Cardiac muscle cell (in vitro differentiated cells and primary cell): ENCODE measurements around the gene RFTN1. TPM values are rescaled to one million over a fixed set of nuclear protein-coding genes. Genes with fewer than 3 reads are reported as not detected.

ENCODE experiments used
- DNase-seq, 2 donors: peaks; one replicate each; pipeline versions ENCODE4 v3.0.0 to v3.0.0-alpha.2; 2010 to 2017; ENCODE audit warnings: low read depth in 1 of 2, low spot score in 1 of 2
- H3K27ac ChIP-seq: fragments of 200-600 bp; sonication (generic); 2 replicates; pipeline ENCODE4 v1.5.1; 2016
- H3K27me3 ChIP-seq: fragments of 200-600 bp; sonication (generic); 2 replicates; pipeline ENCODE4 v1.6.0; 2016; ENCODE audit warnings: control low read depth
- H3K36me3 ChIP-seq: fragments of 200-600 bp; sonication (generic); 2 replicates; pipeline ENCODE4 v1.5.1; 2016; ENCODE audit warnings: control low read depth
- H3K4me1 ChIP-seq: fragments of 200-600 bp; sonication (generic); 2 replicates; pipeline ENCODE4 v1.8.1; 2017; ENCODE audit warnings: low read depth, mild to moderate bottlenecking, mixed run types
- H3K4me3 ChIP-seq: fragments of 200-600 bp; sonication (generic); 2 replicates; pipeline ENCODE4 v1.5.1; 2016; ENCODE audit warnings: mild to moderate bottlenecking
- H3K9me3 ChIP-seq: fragments of 200-600 bp; sonication (generic); 2 replicates; pipeline ENCODE4 v1.5.1; 2017; ENCODE audit warnings: low read depth, mild to moderate bottlenecking, control low read depth
- polyA plus RNA-seq: library from polyadenylated mRNA; unstranded; fragments of >200 nt; fragmentation: Nextera tagmentation; extraction: Ambion mirVana; gene quantifications from 2 replicates; pipeline ENCODE4 v1.2.1, GENCODE V29; 2016
- total RNA-seq: library from RNA; depleted of rRNA; stranded (reverse); fragments of >200 nt; gene quantifications from 2 replicates; pipeline ENCODE4 v1.2.3, GENCODE V29; 2016
- TF ChIP-seq, protein P1 (sequence below): IDR thresholded peaks from 2 replicates; pipeline ENCODE4 v1.5.1; 2012; ENCODE audit warnings: low read depth, mild to moderate bottlenecking, low read length

The RFTN1 gene
- total and polyA plus RNA-seq, 2 experiments from 2014 or later, result 30.6 to 42.4 TPM

DNA sequence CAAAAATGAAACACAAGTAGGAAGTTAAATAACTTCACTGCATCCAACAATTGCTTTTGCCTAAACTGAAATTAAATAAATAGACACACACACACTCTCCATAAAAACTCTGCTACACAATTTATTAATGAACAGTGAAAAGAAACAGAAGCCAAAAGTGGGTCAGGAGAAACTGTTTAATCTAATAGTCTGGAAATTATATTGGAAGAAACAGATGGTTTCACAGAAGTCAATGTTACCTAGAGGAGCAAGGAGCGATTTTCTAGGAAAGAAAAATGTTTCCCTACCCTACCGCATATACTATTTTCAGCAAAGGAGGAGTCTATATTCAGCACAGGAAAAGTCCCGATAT lies 32.0 kb downstream of the RFTN1 start:
- Histone ChIP-seq H3K4me3 (no peak overlapping the region), H3K27me3 (no peaks in the 10 kb centered on the region)
- no peak for DNase-seq

DNA sequence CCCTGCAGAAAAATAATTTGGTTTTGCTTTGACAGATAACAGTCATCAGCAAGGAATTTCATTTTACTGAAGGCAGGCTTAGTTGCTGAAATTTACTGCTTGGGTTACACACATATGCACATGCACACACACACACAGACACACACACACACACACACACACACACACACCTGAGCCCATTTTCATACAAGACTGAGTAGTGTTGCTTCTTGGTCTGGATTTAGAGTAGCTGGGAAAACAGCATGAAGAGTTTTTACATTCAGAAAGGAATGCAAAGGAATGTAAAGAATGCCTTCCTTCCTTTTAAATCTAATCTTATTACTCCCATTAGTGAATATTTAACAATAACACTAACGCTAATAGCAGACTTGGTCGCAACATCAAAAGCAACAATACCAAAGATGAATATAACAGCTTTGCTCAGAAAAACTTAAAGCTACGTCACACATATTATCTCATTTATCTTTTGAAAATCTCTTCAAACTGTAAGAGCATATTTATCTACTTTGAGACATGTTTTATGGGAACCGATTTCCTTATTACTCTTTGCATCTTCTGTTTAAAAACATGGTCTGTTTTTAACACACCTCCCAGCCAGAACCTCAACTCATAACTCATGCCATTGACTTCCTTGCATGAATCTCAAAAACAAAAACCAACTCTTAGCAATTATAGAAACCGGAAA lies 32.5 kb downstream of the RFTN1 start:
- peak overlapping the region; percentile 30 for H3K27ac ChIP-seq
- peak in 1 of 2 donors; percentile 62 for DNase-seq
- H3K4me3 ChIP-seq, result no peak overlapping the region
- H3K36me3 ChIP-seq, result no peaks in the 10 kb centered on the region
- H3K27me3 ChIP-seq, result no peaks in the 10 kb centered on the region
- TF ChIP-seq, protein P1, sequence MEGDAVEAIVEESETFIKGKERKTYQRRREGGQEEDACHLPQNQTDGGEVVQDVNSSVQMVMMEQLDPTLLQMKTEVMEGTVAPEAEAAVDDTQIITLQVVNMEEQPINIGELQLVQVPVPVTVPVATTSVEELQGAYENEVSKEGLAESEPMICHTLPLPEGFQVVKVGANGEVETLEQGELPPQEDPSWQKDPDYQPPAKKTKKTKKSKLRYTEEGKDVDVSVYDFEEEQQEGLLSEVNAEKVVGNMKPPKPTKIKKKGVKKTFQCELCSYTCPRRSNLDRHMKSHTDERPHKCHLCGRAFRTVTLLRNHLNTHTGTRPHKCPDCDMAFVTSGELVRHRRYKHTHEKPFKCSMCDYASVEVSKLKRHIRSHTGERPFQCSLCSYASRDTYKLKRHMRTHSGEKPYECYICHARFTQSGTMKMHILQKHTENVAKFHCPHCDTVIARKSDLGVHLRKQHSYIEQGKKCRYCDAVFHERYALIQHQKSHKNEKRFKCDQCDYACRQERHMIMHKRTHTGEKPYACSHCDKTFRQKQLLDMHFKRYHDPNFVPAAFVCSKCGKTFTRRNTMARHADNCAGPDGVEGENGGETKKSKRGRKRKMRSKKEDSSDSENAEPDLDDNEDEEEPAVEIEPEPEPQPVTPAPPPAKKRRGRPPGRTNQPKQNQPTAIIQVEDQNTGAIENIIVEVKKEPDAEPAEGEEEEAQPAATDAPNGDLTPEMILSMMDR, result no peak
- H3K4me1 ChIP-seq, result peaks cover 10% of the 10 kb centered on the region
- no peaks in the 10 kb centered on the region for H3K9me3 ChIP-seq

More for the DNA sequence above, 32.0 kb downstream of the RFTN1 start:
- TF ChIP-seq, protein P1, result no peak
- Histone ChIP-seq H3K36me3 (no peaks in the 10 kb centered on the region), H3K4me1 (peaks cover 10% of the 10 kb centered on the region), H3K9me3 (no peaks in the 10 kb centered on the region), H3K27ac (peak overlapping the region; percentile 30)

DNA sequence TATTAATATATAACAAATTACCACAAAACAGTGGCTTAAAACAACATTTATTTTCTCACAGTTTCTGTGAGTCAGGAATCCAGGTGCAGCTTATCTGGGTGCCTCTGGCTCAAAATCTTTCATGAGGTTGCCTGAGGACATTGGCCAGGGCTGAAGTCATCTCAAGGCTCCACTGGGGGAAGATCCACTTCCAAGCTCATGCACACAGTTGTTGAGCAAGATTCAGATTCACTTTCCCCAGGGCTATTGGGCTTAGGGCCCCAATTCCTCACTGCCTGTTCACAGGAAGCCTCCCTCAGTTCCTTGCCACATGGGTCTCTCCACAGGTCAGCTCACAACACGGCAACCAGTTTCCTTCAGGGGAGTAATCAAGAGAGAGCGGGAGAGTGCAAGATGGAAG lies 35.0 kb downstream of the RFTN1 start:
- Histone ChIP-seq H3K4me3 (no peak overlapping the region), H3K4me1 (peaks cover 24% of the 10 kb centered on the region), H3K27ac (no peak overlapping the region), H3K27me3 (no peaks in the 10 kb centered on the region), H3K36me3 (no peaks in the 10 kb centered on the region), H3K9me3 (no peaks in the 10 kb centered on the region)
- TF ChIP-seq, protein P1, result no peak
- DNase-seq, result peak in 1 of 2 donors; percentile 88

DNA sequence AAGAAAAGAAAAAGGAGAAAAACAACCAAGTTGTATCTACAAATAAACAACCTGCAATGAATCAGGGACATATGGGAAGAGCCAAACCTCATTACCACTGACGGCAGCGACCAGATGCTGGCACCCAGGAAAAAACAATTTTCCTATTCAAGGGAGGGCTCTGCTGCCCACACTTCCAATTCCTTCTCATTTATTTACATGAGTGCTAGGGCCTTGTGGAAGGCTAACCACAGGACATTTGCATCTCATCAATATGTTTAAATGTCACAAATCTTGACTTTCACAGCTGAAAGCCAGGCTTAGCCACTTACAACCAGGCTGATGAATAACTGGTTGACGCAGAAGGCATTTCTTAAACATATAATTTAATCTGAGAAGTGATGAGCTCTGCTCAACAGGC lies 36.0 kb downstream of the RFTN1 start:
- Histone ChIP-seq H3K4me3 (no peak overlapping the region), H3K9me3 (no peaks in the 10 kb centered on the region), H3K27me3 (no peaks in the 10 kb centered on the region), H3K27ac (no peak overlapping the region), H3K36me3 (no peaks in the 10 kb centered on the region), H3K4me1 (peaks cover 24% of the 10 kb centered on the region)
- TF ChIP-seq, protein P1, result no peak
- no peak for DNase-seq

DNA sequence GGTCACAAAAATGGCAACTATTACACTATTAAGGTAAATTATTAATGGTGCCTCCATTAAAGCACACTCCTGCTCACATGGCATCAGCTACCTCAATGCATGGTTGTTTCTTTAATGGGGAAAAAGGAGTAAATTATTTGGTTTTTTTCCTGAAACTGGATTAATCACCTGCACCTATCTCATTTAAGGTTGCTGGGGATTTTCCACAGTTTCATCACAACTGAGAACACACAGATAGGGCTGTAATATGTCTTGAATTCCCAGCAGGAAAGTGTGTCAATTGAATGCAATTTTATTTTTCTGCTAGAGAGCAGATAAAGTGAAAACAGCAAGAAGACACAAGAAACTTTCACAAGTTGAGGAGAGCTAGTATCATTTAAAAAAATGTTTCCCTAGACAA lies 36.4 kb downstream of the RFTN1 start:
- peak in 1 of 2 donors; percentile 56 for DNase-seq
- Histone ChIP-seq H3K9me3 (no peaks in the 10 kb centered on the region), H3K27me3 (no peaks in the 10 kb centered on the region), H3K4me3 (no peak overlapping the region), H3K4me1 (peaks cover 24% of the 10 kb centered on the region), H3K36me3 (no peaks in the 10 kb centered on the region), H3K27ac (no peak overlapping the region)
- TF ChIP-seq, protein P1, result no peak
